Common myeloid progenitor, CD34-positive (primary cell): Measurements from ENCODE around the gene HOXB1.
A peak's percentile ranks its signal among the peaks of the same experiment; 100 is the strongest.

Experiments
- CTCF ChIA-PET: fragments of 350-600 bp; sonication (Branson Sonifier 250); formaldehyde crosslinking; loops from one replicate; lab custom pipeline; 2021; ENCODE audit warnings: antibody characterized with exemption; lab: Charles Lee
- POLR2A ChIA-PET: fragments of 350-600 bp; sonication (Branson Sonifier 250); formaldehyde crosslinking; loops from one replicate; lab custom pipeline; 2021; ENCODE audit warnings: antibody characterized with exemption; lab: Charles Lee
- DNase-seq, 3 donors: peaks; one replicate each; pipeline versions ENCODE4 v3.0.0 to v3.0.0-alpha.2; 2013
- H3K27ac ChIP-seq, 2 experiments: 1 replicate in 1 of 2; 2 replicates in 1 of 2; pipeline ENCODE4 v1.7.0; 2013; ENCODE audit warnings: inconsistent platforms in 2 of 2, low read length in 2 of 2, mild to moderate bottlenecking in 2 of 2, low read depth in 1 of 2, moderate library complexity in 1 of 2; ENCODE audit not compliant: severe bottlenecking in 2 of 2, insufficient read depth in 1 of 2, poor library complexity in 1 of 2
- H3K27me3 ChIP-seq, 5 experiments: replicated peaks in 2 of 5; 1 replicate in 3 of 5; 2 replicates in 2 of 5; pipeline versions ENCODE4 v1.6.1 to v1.7.0; 2013; ENCODE audit warnings: low read length in 4 of 5, mild to moderate bottlenecking in 2 of 5, moderate library complexity in 2 of 5, inconsistent platforms in 1 of 5; ENCODE audit not compliant: insufficient read depth in 5 of 5, control insufficient read depth in 4 of 5
- H3K36me3 ChIP-seq, 4 experiments: 1 replicate in 2 of 4; 2 replicates in 2 of 4; pipeline versions ENCODE4 v1.6.1 to v1.7.0; 2013; ENCODE audit warnings: low read length in 3 of 4, control low read depth in 1 of 4, mild to moderate bottlenecking in 1 of 4; ENCODE audit not compliant: control insufficient read depth in 4 of 4, insufficient read depth in 4 of 4
- H3K4me1 ChIP-seq, 4 experiments: 1 replicate in 3 of 4; 2 replicates in 1 of 4; pipeline versions ENCODE4 v1.6.1 to v1.7.1; 2013; ENCODE audit warnings: low read length in 3 of 4, mild to moderate bottlenecking in 3 of 4, control low read depth in 1 of 4, inconsistent platforms in 1 of 4, moderate library complexity in 1 of 4; ENCODE audit not compliant: control insufficient read depth in 4 of 4, insufficient read depth in 4 of 4; ENCODE audit errors: control extremely low read depth in 1 of 4
- H3K4me3 ChIP-seq, 7 experiments: 1 replicate in 4 of 7; 2 replicates in 3 of 7; pipeline versions ENCODE4 v1.5.1 to v1.7.0; 2013; ENCODE audit warnings: mild to moderate bottlenecking in 7 of 7, low read length in 6 of 7, moderate library complexity in 6 of 7, inconsistent platforms in 2 of 7, low read depth in 2 of 7, control low read depth in 1 of 7; ENCODE audit not compliant: insufficient read depth in 4 of 7, control insufficient read depth in 1 of 7; ENCODE audit errors: extremely low read depth in 1 of 7
- H3K9me3 ChIP-seq, 5 experiments: 1 replicate in 4 of 5; 2 replicates in 1 of 5; pipeline versions ENCODE4 v1.6.1 to v1.7.1; 2013; ENCODE audit warnings: low read length in 4 of 5, mild to moderate bottlenecking in 2 of 5, inconsistent platforms in 1 of 5, low read depth in 1 of 5, moderate library complexity in 1 of 5; ENCODE audit not compliant: control insufficient read depth in 4 of 5, insufficient read depth in 2 of 5; ENCODE audit errors: control extremely low read depth in 1 of 5
- WGBS: methylation state at CpG from one replicate; pipeline ENCODE4 v1.1.5; 2013; ENCODE audit not compliant: insufficient coverage; 5-methylcytosine and 5-hydroxymethylcytosine counted together

HOXB1 gene

DNA sequence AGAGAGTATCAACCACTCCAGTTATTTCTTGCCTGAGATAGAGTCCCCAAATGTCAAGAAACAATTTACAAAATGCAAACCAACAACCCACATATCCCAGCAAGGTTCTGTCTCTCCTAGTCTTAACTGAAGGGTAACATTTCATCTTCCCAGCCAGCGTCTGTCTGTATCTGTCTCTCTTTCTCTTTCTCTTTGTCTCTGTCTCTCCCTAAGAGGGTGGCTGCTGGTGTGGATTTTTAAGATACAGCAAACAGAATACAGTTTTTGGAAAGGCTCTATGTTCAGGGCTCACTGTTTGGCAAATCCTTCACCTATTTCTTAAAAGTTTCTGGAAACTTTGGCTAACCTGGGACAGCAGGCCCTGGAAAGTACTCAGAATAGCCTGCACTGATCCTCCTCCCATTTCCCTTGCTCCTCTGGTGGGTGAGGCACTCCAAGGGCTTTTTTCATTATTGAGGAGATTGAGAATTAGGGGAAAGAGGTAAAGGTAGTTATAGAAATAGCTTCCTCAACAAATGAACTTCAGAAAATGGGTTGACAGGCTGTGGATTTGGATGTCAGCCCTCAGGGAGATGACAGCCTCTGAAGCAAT lies 41.1 kb upstream of the HOXB1 start:
- Histone ChIP-seq H3K27me3 (no peaks in the 10 kb centered on the region), H3K4me1 (peaks cover 0 to 99% (median 64%) of the 10 kb centered on the region in 4 experiments), H3K4me3 (no peak overlapping the region), H3K9me3 (no peaks in the 10 kb centered on the region), H3K27ac (no peak overlapping the region), H3K36me3 (peaks cover 0 to 36% (median 16%) of the 10 kb centered on the region in 4 experiments)
- POLR2A ChIA-PET, result no interaction called here
- WGBS, result 86% methylated on average over 1 of the region's 1 CpG
- no peak for DNase-seq
- CTCF ChIA-PET, result no interaction called here

DNA sequence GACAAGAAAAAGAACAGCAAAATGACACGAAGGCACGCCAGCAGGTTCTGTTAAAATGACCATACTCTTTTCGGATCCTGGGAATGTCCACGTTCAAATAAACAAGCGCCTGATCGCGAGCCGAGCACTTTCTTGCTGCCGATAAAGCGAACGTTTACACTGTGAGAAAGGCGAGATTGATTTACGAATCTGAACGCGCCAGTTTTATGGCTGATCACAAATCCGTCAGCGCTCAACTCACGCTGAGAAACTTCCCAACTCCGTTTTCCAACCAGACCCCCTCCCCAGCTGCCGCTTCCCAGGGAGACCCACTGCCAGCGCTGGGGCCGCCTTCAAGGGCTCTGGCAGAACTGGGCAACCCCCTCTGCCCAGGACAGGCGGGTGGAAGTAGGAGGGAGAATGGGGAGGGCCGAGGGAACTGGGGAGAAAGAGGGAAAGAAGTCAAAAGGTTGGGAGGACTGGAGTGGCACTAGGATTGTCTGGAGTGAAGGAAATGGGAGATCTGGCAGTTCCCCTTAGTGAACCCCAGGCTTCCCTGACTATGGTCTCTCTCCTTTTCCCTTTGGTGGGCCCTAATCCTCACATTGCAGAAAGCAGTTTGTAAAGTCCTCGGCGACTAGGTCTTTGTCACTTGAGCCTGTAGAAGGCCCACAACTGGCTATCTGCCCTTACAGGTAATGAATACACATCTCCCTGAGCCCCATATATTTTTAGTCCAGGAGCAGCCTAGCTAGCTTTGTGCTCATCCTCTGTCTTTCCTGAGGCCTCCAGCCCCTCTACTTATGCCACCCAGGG lies 40.4 kb upstream of the HOXB1 start:
- H3K9me3 ChIP-seq, result no peaks in the 10 kb centered on the region
- POLR2A ChIA-PET, result no interaction called here
- peak overlapping the region in 3 of 7 experiments; percentile 19 to 47 (median 28) for H3K4me3 ChIP-seq
- peaks cover 0 to 40% (median 17%) of the 10 kb centered on the region in 4 experiments for H3K36me3 ChIP-seq
- 37% methylated on average over 21 of the region's 26 CpGs for WGBS
- H3K27ac ChIP-seq, result no peak overlapping the region
- CTCF ChIA-PET, result interaction anchor here (1.0 to 1.5 kb wide), 2 partner anchors 9 to 22 kb away, joined by 3 to 9 read pairs; no protein-coding TSS in a partner anchor
- peaks cover 0 to 100% (median 64%) of the 10 kb centered on the region in 4 experiments for H3K4me1 ChIP-seq
- no peaks in the 10 kb centered on the region for H3K27me3 ChIP-seq
- DNase-seq, result no peak

DNA sequence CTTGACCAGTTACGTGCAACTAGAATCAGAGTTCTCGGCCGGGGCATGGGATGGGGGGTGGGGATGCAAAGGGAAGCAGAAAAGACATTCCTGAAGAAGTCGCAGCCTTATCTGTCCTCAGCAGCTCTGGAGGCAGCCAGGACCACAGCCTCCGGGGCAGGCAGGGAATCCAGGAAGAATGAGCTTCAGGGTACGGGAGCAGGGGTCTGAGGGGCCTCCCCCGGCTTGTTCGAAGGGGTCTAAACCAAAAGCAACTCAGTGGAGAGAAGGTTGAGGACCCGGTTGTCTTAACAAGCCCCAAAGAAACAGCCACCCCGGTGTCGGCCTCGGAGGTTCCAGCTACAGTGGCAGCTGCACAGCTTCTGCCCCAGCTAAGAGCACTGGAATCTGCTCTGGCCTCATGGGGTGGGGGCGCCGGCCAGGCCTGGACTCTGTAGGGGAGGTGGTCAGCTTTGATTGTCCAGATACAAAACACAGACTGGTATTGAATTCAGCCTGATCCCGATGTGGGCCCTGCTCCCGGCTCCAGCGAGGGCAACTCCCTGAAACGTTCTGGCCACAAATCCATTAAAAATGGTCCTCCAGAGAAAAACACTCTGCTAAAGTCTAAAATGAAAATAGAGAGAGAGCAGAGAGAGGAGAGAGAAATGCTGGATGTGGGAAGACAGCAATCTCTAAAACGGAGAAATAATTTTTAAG lies 39.7 kb upstream of the HOXB1 start:
- Histone ChIP-seq H3K4me1 (peaks cover 0 to 100% (median 60%) of the 10 kb centered on the region in 4 experiments), H3K27ac (no peak overlapping the region), H3K4me3 (peak overlapping the region in 3 of 7 experiments; percentile 19 to 47 (median 28)), H3K36me3 (peaks cover 0 to 41% (median 20%) of the 10 kb centered on the region in 4 experiments), H3K9me3 (no peaks in the 10 kb centered on the region), H3K27me3 (no peaks in the 10 kb centered on the region)
- WGBS, result 32% methylated on average over 9 of the region's 19 CpGs
- ChIA-PET CTCF (interaction anchor here (0.9 to 1.5 kb wide), 3 partner anchors 9 to 24 kb away, joined by 3 to 9 read pairs (median 3); no protein-coding TSS in a partner anchor), POLR2A (interaction anchor here (0.5 to 0.7 kb wide), 2 partner anchors 10 to 224 kb away, joined by 3 read pairs; no protein-coding TSS in a partner anchor)
- DNase-seq, result no peak

DNA sequence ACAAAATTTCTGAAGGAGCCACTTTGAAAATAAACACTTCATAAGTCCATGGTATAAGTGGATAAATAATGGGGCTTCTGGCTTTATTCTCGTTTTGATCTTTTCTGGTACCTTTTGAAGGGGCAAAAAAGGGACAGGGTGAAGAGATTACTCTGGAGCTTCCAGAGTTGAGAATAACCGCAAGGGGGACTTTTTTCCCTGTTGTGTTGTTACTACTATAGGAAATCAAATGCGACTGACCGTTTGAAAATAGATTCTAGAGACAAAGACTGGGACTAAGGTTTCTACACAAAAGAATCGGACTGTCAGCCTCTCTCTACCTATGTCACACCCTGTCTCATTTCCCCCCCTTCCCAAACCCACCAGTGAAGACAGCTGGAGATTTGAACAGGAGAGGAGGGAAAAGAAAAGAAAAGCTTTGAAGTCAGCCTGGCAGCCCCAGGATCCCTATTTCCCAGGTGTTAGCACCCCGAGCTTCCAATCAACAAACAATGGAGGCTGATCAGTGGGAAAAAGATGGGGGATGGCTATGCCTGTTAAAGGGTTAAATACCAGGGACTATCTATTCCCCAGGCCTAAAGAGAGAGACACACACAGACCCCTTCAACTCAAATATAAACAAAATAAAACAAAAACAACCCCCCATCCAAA lies 39.0 kb upstream of the HOXB1 start:
- Histone ChIP-seq H3K4me3 (peak overlapping the region in 1 of 7 experiments; percentile 1), H3K27ac (no peak overlapping the region), H3K4me1 (peaks cover 0 to 100% (median 63%) of the 10 kb centered on the region in 4 experiments), H3K27me3 (no peaks in the 10 kb centered on the region), H3K9me3 (no peaks in the 10 kb centered on the region), H3K36me3 (peaks cover 0 to 47% (median 19%) of the 10 kb centered on the region in 4 experiments)
- POLR2A ChIA-PET, result interaction anchor here (0.5 to 0.7 kb wide), 2 partner anchors 11 to 223 kb away, joined by 3 read pairs; no protein-coding TSS in a partner anchor
- WGBS, result 61% methylated on average over 2 of the region's 6 CpGs
- DNase-seq, result no peak
- CTCF ChIA-PET, result interaction anchor here (0.9 to 1.6 kb wide), 4 partner anchors 8 to 23 kb away, joined by 3 to 9 read pairs (median 4); no protein-coding TSS in a partner anchor

DNA sequence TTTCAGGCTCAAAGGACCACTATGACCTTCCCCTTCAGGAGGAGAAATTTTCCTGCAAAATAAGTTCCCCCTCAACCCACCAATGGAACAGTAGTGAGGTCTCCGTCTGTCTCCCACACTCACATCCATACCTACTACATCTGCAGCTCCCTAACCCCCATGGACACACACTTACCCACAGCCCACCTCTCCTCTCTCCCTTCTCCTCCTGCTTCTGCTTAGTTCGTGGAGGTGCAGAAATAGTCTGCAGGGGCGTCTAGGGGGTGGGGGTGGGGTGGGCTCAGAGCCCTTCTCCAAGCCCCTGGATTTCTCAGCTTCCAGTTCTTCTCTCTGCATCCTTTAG lies 38.4 kb upstream of the HOXB1 start:
- peak overlapping the region in 4 of 7 experiments; percentile 12 to 65 (median 42) for H3K4me3 ChIP-seq
- no peaks in the 10 kb centered on the region for H3K9me3 ChIP-seq
- no CpG with 5 or more reads among the region's 3 CpGs for WGBS
- POLR2A ChIA-PET, result no interaction called here
- peaks cover 0 to 52% (median 18%) of the 10 kb centered on the region in 4 experiments for H3K36me3 ChIP-seq
- H3K27me3 ChIP-seq, result no peaks in the 10 kb centered on the region
- DNase-seq, result no peak
- CTCF ChIA-PET, result interaction anchor here (1.6 kb wide), 1 partner anchor 24 kb away, joined by 6 read pairs; no protein-coding TSS in a partner anchor
- peaks cover 0 to 99% (median 63%) of the 10 kb centered on the region in 4 experiments for H3K4me1 ChIP-seq
- no peak overlapping the region for H3K27ac ChIP-seq

DNA sequence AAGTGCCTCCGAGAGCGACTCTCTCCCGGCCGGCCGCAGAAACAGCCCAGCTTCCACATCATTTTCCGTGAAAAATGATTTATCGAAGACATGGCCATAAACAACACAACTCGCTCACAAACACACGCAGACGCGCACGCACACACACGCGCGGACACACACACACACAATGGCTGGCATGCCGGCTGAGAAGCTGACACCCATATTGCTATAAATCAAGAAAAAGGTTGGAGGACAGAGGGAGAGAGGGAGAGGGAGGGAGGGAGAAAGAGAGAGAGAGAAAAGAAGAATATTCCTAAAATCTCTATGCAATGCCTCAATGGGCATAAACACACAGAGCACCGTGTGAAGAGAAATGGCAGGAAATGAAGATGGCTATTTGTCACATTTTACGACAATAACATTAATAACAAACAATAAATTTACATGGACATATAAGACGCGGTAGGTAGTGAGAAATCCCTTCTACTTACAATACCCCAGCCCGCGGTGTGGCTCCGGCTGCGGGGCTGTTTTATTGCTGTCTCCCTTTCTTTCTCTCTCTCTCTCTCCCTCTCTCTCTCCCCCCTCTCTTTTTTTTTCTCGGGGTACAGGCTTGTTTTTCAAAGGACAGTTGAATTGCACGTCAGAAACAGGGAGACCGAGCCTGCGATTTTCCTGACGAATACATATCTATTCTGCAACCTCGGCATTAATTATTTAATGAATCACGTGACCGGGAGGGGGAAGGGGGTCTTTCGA lies 37.9 kb upstream of the HOXB1 start:
- H3K27me3 ChIP-seq, result no peaks in the 10 kb centered on the region
- peak overlapping the region in 5 of 7 experiments; percentile 17 to 65 (median 55) for H3K4me3 ChIP-seq
- H3K4me1 ChIP-seq, result peaks cover 0 to 98% (median 64%) of the 10 kb centered on the region in 4 experiments
- POLR2A ChIA-PET, result no interaction called here
- H3K27ac ChIP-seq, result no peak overlapping the region
- CTCF ChIA-PET, result interaction anchor here (0.6 to 2.2 kb wide), 6 partner anchors 9 to 68 kb away, joined by 3 to 7 read pairs (median 5); partner anchors contain the start of gene HOXB4
- 9% methylated on average over 8 of the region's 33 CpGs for WGBS
- H3K9me3 ChIP-seq, result no peaks in the 10 kb centered on the region
- H3K36me3 ChIP-seq, result peaks cover 0 to 52% (median 18%) of the 10 kb centered on the region in 4 experiments
- DNase-seq, result peak in 1 of 3 donors; percentile 63
